Non-pigmented ciliary epithelial cell (primary cell): ENCODE data around the gene SLC6A20.
A peak's percentile ranks its signal among the peaks of the same experiment; 100 is the strongest.

ENCODE experiments used
- DNase-seq: peaks from one replicate; pipeline ENCODE4 v3.0.0-alpha.2; 2010; ENCODE audit warnings: low read depth

The SLC6A20 gene, protein sequence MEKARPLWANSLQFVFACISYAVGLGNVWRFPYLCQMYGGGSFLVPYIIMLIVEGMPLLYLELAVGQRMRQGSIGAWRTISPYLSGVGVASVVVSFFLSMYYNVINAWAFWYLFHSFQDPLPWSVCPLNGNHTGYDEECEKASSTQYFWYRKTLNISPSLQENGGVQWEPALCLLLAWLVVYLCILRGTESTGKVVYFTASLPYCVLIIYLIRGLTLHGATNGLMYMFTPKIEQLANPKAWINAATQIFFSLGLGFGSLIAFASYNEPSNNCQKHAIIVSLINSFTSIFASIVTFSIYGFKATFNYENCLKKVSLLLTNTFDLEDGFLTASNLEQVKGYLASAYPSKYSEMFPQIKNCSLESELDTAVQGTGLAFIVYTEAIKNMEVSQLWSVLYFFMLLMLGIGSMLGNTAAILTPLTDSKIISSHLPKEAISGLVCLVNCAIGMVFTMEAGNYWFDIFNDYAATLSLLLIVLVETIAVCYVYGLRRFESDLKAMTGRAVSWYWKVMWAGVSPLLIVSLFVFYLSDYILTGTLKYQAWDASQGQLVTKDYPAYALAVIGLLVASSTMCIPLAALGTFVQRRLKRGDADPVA

DNA sequence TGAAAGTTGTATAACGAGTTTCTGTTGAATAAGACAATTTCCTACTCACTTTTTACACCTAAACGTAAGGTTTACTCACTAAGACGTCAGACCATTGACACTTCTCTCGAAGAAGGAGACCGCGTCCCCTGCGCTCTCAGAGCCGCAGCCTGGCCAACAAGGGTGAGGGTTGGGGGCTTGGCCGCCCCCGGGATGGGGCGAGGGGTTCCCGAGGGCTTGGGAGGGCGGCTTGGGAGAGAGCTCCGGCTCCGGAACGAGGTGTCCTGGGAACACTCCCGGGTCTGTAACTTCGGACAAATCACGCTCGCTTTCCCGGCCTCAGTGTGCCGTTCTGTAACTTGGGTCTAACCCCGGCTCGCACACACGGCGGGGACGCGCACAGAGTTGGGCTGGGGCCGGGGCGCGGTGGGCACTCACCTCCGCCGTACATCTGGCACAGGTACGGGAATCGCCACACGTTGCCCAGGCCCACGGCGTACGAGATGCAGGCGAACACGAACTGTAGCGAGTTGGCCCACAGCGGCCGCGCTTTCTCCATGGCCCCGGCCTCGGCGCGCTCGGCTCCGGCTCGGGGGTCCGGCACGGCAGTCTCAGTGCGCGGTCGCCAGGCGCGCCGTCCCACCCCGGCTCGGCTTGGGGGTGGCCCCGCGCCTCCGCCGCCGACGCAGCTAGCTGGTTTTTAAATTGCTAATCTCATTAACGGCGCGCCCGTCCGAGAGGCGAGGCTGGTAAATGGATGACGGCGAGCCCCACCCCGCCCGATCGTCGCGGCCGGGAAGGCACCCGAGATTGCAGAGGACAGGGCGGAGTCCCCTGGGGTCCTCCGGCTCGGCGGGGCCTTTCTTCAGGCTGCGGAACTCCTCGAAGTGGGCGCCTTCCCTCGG lies at the start of gene SLC6A20:
Gene SLC6A20, minus strand, starts transcription at position 655 of the 884 bp plus-strand sequence. Its CDS starts 117 bp downstream, at position 538.
- DNase-seq: no peak

DNA sequence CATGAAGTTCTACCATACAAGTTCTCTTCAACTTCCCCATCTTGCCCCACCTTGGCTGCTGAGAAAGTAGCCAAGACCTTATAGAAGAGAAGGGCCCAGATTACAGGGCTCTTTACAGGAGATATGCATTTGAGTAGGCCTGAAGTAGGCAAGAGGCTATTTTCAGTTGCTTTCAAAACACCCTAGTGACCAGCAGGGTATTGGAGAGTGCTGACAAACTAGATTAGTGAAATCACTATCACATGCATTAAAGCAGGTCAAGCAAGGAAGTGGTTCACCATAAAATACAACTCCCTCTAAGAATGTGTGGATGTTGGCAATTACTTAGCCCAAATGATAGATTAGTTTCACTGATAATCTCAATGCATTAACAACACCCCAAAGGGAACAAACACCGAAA lies 48.3 kb upstream of the SLC6A20 start:
- no peak for DNase-seq

DNA sequence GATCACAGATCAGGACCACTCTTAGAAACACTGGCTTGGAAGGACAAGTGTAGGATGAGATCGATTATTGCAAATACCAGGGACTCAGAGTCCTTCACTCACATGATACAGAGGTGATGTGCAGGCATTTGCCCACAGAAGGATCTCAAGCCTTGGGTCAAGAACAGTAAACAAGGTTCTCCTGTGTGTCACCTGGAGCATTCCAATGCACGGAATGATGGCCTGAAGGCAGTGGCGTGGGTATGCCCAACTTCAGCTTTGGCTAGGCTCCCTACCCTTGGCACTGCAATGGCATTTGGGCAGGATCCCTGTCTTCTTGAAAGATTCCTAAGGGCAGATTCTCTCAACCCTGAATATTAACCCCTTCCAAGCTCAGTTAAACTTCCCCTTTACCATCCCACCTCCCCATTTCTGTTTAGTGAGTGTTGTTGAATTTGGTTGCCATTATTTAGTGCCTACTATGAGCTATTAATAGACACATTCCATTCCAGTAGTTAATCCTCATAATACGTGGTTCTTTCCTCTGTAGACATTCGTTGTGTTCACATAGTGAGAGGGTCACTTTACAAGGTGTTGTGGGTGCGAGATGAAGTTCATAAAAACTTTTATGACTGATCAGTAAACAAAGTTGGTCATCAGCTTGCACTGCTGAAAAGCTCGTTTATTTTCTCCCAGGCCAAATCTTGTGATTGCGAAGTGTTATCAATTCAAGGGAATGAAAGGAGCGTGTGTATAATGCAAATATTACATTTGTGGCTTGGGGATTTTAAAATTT lies 46.7 kb upstream of the SLC6A20 start:
- DNase-seq: no peak

DNA sequence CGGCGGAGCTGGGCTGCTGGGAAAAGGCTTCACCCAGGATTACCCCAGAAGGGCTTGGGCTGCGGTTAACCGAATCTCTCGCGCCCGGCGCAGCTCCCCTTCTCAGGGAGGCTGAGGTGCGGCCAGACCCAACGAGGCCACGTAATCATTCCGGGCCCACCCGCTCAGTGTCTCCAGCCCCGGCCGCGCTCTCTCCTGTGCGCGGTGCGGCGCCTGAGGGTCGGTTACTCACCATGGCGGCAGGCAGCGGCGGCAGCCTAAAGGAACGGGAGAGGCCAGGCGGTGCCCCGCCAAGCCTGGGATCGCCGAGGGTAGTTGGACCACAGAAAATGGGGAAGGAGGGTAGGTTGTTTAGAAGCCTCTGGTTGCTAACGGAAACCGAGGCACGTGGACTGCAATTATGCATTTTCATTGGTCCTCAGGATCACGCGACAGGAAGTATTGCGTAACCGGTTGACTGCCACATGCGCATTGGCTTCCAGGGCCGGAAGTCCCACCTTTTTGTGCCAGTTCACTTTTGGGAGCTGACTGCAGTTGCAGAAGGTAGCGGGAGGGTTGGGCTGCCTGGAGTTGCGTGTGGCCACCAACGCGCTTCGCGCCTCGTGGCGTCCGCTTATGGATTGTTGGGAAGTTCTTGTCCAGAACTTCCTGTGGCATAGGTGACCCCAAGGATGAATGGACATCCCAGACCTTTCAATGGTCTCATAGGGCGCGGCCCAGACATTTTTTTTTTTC lies 45.6 kb upstream of the SLC6A20 start, which contains the start of gene LZTFL1:
Gene LZTFL1, minus strand, starts transcription at position 363 of the 735 bp plus-strand sequence. Its CDS starts 128 bp downstream, at position 235.
- DNase-seq: peak; percentile 89

DNA sequence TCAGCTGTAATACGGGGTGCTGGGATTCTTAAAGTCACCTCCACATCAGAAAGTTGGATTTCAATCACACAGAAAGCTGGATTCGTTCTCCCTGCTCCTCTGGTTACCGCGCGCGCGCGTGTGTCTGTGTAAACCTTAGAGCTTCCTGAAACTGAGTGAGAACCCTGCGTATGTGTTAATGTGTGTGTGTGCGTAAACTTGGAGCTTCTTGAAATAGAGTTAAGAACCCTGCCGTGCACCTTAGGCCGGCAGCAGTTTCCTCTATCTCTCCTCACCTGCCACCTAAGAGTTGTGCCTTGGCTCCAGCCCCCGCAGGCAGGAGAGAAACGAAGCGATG lies 45.1 kb upstream of the SLC6A20 start:
- no peak for DNase-seq

DNA sequence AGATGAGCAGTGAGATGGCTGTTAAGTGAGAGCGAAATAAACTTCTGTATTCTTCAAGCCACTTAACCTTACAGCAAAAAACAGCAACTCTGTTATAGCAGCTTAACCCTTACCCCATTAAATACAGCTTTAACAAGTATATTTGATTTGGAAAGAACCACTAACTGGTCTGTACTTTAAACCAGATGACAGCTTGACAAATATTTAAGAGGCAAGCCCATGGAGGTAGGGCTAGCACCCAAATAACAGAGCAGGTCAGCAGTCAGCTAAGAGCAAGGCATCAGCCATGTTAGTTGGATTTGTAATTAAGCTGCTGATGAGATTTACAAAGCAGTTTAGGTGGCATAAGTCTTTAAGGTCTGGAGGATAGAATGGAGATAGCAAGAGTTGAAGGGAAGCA lies 42.1 kb upstream of the SLC6A20 start:
- no peak for DNase-seq

DNA sequence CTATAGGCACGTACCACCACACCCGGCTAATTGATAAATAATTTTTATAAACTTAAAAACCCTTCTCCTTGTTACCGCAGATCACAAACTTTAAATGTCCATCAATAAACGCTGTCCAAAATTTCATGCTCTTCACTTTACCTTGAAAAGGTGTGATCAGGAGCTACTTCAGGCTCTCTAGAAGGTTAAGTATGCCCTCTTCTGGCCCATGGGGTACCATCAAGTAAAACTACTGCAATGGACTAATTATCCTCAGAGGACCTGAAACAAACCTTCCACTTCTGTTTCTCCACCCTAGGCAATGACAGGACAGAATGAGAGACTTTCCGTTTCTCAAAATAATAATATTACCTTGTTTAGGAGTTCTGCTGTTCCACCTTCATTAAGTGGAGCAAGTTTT lies 36.4 kb upstream of the SLC6A20 start:
- no peak for DNase-seq

DNA sequence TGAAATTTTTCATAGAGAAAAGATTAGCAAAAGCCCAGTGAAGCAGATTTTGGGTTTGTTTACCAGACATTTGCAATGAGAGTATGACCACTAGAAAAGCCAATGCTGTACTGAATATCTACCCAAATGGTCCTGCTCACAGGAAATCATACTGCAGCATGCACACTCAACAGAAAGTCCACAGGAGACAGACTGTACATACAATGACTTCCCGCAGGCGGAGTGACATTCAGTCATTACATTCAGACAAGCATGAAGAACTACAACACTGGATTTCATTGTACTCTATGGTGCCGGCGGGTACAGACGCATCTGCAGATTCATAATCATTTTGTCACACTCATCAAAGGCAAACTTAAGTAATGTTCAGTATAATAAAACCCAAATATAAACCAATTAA lies 33.8 kb upstream of the SLC6A20 start:
- no peak for DNase-seq

DNA sequence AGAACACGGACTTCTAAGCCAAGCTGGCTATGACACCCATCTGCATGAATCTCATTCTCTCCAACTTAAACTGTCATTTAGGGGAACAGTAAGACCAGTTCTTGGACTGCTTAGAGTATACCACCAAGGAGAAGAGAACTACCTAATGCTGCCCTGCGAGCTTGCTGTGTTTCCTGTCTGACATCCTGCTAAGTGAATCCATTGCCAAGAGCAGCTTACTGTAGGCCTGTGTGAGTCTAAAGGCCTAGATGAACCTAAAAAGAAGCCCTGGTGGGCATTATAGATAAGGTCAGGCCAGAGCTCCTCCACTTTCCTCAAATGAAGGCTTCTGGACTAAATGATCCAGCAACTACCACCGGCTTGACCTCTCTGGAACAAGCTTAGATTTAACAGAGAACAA lies 30.6 kb upstream of the SLC6A20 start:
- DNase-seq: no peak

DNA sequence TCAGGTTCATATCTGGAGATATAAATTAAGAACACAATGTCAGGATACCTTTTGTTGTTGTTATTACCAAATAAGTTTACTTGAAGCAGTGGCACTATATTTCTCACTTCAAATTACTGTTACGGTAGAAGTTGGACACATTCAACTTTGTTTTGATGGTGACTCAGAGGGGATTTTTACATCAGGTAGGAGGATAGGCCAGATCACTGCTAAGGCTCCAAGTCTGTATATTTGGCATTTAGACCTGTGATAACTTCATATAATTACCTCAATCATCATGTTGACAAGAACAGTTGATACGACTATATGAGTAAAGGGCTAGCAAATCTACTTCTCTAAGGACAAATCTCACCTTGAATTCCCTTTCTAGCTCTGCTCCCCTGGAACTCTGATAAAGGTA lies 30.0 kb upstream of the SLC6A20 start:
- DNase-seq: no peak

DNA sequence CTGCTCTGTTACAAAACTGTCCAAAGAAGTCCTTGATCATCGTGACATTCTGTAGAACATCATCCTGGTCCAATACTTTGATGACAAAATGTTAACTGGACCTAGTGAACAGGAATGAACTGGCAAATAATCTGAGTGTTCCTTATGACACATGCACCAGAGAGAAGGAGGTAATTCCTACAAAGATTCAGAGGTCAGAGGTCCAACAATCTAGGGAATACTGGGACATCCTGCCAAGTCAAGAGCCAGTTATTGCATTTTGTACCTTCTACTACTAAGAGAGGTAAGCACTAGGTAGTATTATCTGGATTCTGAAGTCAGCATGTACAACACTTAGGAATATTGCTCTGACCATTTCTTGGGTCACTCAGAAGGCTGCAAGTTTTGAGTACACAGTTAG lies 24.8 kb upstream of the SLC6A20 start:
- DNase-seq: no peak

DNA sequence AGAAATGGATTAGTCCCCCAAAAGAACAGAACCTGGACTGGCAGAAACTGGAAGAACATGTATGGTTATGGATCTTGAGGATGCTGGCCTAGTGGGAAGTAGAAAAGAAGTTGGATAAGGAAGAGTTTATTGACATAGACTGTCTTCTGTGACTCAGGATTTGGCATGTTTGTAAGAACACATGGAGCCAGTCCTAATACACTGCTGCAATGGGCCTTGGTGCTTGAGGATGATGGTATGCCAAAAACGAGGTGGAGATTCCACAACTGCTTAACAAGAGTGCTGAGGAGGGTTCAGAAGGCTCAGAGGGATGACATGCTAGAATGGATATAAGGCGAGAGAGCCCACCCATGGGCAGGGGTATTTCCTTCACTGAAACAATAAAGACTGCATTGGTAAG lies 23.2 kb upstream of the SLC6A20 start:
- no peak for DNase-seq

DNA sequence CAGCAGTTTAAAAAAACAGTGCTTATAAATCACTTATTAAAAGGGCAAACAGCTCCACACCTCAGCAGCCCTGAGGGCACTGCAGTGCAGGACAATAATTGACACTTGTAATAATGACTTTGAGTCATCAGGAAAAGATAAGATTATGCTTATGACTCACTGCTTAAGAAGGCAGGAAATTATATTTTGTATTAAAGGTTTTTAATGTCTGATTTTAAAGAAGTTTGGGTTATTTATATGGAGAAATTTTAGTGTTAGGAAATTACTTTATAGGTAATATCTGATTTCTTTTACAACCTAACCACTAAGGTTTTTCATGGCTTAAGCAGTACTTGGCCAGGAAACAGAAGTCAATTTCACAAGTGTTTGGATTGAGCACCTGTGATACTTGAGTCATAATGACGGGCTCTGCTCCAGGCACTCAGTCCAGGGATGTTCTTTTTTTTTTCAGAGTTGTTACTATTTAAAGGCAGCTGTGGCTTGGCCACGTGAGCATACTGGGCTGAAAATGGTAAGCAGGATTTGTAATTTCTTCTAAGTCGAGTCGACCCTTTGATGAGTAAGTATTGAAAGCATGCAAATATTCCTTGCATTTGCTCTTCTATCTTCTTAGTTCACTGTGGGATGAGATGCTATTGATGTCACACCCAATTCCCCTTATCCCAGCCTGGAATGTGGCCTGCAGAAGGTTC lies 21.6 kb upstream of the SLC6A20 start:
- peak; percentile 92 for DNase-seq

DNA sequence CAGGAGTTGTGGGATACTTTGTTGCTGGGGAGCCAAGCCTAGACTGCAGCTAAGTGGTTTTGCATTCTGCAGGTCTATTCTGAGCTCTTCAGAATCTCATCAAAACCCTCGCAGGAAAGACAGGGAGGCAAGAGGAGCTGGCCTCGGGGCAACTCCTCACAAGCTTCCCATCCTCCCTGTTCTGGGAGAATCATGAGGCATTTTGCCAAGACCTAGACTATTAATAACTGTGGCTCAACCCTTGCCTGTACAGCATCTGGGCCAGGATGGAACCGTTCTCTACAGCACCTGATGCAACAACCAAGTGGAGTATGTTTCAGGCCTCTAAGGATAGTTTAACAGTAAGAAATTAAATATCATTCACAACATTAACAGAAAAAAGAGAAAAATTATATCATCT lies 20.2 kb upstream of the SLC6A20 start:
- DNase-seq: no peak

DNA sequence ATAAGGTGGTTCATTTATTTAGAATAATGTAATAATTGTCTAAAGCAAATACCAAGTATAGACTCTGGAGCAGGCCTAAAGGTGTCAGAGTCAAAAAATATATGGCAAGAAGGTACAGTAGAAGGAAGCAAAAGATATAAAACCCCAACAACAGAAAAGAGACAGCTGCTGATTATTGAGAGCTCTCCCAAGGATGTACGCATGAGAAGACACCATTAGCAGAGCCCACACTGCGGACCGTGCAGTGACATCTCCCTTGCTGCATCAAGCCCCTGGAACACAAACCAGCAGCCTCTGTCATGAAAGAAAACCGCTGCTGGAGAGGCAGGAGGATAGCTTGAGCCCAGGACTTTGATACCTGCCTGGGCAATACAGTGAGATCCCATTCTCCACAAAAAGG lies 18.0 kb upstream of the SLC6A20 start:
- DNase-seq: no peak

DNA sequence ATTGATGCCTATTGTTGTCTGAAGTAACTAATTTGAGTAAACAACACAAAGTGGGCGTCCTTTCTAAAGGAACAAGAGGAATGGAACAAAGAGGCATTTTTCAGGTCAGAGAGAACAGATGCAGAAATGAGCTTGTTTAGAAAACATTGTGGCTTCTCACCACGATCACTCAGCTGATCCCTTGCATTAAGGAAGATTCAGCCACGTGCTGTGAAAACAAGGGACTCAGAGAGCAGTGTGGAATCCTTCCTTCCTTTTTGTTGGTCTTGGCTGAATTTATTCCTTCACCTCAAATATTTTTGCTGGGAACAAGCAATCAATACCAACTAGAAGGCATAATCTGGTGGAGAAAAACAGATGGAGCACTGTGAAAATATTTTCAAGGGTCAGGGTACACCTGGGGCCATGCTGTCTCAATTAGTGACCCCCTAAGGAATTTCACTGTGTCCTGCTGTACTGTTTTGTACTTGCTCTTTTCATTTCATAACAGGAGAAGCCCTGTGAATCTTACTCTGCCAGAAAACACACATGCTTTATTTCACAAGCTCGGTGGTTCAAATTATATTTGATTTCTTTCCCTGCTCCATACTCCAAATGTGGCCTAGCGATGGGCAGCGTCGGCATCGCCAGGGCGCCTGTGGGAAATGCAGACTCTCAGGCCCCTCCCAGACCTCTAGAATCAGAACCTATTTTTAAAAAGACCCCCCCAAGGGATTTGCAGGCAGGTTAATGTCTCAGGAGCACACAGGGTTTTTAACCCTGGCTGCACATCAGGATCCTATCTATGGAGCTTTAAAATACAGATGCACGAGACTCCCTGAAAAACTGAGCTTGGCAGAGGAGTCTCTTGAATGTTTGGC lies 11.6 kb upstream of the SLC6A20 start:
- no peak for DNase-seq

DNA sequence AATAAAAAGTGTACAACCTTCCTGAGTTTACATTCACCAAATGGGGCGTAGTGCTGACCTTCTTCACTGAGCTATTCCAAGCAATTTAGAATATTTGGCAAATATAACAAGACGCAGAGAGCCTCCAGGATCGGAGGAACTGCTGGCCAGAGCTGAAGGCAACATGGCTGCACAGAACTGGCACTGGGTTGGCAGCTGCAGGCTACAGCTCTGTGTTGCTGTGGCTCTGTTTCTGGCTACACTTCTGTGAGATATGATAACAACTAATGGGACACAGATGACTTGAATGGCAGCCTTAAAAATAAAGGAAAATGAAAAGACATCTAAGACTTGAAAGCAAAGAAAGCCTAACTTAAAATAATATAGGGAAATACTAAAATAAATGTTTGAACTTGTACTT lies 10.8 kb upstream of the SLC6A20 start:
- no peak for DNase-seq

DNA sequence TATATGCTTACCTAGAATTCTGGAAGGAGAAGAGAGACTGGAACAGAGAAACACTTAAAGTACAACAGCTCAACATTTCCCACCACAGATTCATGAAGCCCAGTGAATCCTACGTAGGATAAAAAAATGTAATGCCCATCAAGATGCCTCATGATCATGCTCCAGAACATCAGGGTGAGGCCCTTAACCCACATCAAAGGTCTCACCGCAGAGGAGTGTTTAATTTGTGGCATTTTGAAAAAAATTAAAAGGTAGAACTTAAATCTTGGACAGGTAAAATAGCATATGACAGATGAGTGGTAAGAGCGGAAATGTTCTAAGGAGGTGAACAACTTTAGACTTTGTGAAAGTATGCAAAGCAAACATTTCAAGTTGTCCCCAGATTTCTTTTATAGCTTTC lies 9.7 kb upstream of the SLC6A20 start:
- DNase-seq: no peak

DNA sequence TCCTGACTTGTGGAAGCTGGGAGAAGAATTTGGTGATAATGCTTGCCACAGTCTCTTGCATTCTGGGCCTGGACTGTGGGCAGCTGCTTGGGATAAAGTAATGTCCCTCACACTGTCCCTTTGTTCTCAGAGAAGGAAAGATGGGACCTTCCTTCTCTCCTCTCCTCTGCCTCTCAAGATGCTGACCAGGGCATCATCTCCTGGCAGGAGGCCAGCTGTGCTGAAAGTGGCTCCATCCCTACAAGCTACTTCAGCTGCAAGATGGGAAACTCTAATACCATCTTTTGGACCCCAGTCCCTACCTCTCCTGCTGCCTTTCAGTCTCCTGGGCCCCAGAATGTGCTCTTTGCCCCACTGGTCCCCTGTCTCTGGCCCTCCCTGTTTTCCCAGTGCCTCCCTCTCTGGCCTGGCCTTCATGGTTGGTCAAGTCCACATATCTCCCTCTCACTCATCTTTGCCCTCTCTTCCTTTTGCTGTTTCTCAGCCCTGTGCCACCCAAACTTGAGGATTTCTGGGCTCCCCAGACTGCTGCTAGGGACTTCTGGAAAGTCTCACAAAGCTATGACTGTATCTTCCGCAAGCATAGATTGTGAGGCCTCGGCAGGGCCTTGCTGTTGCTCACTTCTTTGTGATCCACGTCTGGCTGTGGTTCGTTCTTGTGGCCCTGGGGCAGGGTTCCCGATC lies 7.1 kb upstream of the SLC6A20 start:
- DNase-seq: no peak
